PC-9 (cell line): ENCODE results near the gene DOCK4. TPM values are rescaled to one million over a fixed set of nuclear protein-coding genes. Genes with fewer than 3 reads are reported as not detected.

ENCODE experiments used
- BruUV-seq: library from RNA; stranded (reverse); fragments of 400-500 nt; replicated peaks from 2 replicates; lab custom pipeline; 2021; lab: Mats Ljungman, UMichigan
- CTCF ChIA-PET: fragments of 300-600 bp; sonication (Branson Sonifier 250); formaldehyde crosslinking; loops from one replicate; lab custom pipeline; 2022; ENCODE audit warnings: antibody characterized with exemption; lab: Charles Lee
- POLR2A ChIA-PET: fragments of 300-600 bp; sonication (Branson Sonifier 250); formaldehyde crosslinking; loops from one replicate; lab custom pipeline; 2022; ENCODE audit warnings: antibody characterized with exemption; ENCODE audit not compliant: unreplicated experiment; lab: Charles Lee
- DNase-seq, 2 experiments: peaks; one replicate each; pipeline versions ENCODE4 v3.0.0 to v3.0.0-alpha.2; 2015 to 2022; ENCODE audit warnings: mixed read lengths in 1 of 2
- H2AFZ ChIP-seq: fragments of 200-600 bp; sonication (generic); 2 replicates; pipeline ENCODE4 v1.8.1; 2017; ENCODE audit warnings: antibody characterized with exemption
- H3F3A ChIP-seq: fragments of 200-600 bp; sonication (generic); 2 replicates; pipeline ENCODE4 v1.8.1; 2017; ENCODE audit warnings: antibody characterized with exemption, mild to moderate bottlenecking, low read depth; ENCODE audit not compliant: insufficient read depth
- H3K27ac ChIP-seq: fragments of 200-600 bp; sonication (generic); 2 replicates; pipeline ENCODE4 v1.6.1; 2016; ENCODE audit warnings: mixed run types
- H3K27me3 ChIP-seq: fragments of 200-600 bp; sonication (generic); 2 replicates; pipeline ENCODE4 v1.6.1; 2016; ENCODE audit warnings: low read depth, mixed run types; ENCODE audit not compliant: insufficient read depth
- H3K36me3 ChIP-seq: fragments of 200-600 bp; sonication (generic); 2 replicates; pipeline ENCODE4 v1.6.1; 2016; ENCODE audit warnings: low read depth, mixed run types
- H3K4me1 ChIP-seq: fragments of 200-600 bp; sonication (generic); replicated peaks from 2 replicates; pipeline ENCODE4 v1.6.1; 2016; ENCODE audit warnings: mixed run types; ENCODE audit not compliant: insufficient read depth
- H3K4me2 ChIP-seq: fragments of 200-600 bp; sonication (generic); 2 replicates; pipeline ENCODE4 v1.6.1; 2017; ENCODE audit warnings: mixed run types
- H3K4me3 ChIP-seq: fragments of 200-600 bp; sonication (generic); 2 replicates; pipeline ENCODE4 v1.6.1; 2016; ENCODE audit warnings: mixed run types
- H3K79me2 ChIP-seq: fragments of 200-600 bp; sonication (generic); 2 replicates; pipeline ENCODE4 v1.6.1; 2017; ENCODE audit warnings: low read depth, mixed run types
- H3K9me2 ChIP-seq: fragments of 200-600 bp; sonication (generic); 2 replicates; pipeline ENCODE4 v1.8.1; 2017; ENCODE audit warnings: mild to moderate bottlenecking; ENCODE audit not compliant: insufficient read depth
- H3K9me3 ChIP-seq: fragments of 200-600 bp; sonication (generic); 2 replicates; pipeline ENCODE4 v1.8.1; 2016; ENCODE audit warnings: low read depth; ENCODE audit not compliant: insufficient read depth
- H4K20me1 ChIP-seq: fragments of 200-600 bp; sonication (generic); 2 replicates; pipeline ENCODE4 v1.8.1; 2017; ENCODE audit not compliant: insufficient read depth
- EZH2 ChIP-seq: fragments of 200-600 bp; sonication (generic); IDR thresholded peaks from 2 replicates; pipeline ENCODE4 v1.8.0; 2017; ENCODE audit warnings: antibody characterized with exemption, low read depth
- intact Hi-C: fragments of 100-400 bp; cut with micrococcal nuclease; formaldehyde crosslinking; loops from one replicate; pipeline ENCODE4 v1.10.0; 2022; ENCODE audit not compliant: unreplicated experiment
- total RNA-seq: library from RNA; stranded (reverse); gene quantifications from 2 replicates; pipeline ENCODE4 v1.2.3, GENCODE V29; 2021
- TF ChIP-seq, protein P1 (sequence below): fragments of 200-600 bp; sonication (generic); conservative IDR thresholded peaks from 2 replicates; pipeline ENCODE4 v1.6.1; 2017; ENCODE audit warnings: mixed run types, antibody characterized with exemption, mild to moderate bottlenecking, moderate library complexity

Gene DOCK4
- total RNA-seq, 1 experiment from 2014 or later, result 0.98 TPM

- ChIA-PET POLR2A (interaction anchor here (0.6 kb wide), 1 partner anchor 457 kb away, joined by 3 read pairs; no protein-coding TSS in a partner anchor), CTCF (no interaction called here)
- no peak for DNase-seq
- Histone ChIP-seq H3K27me3 (no peaks in the 10 kb centered on the region), H3K4me1 (0 out of 2 replicates have a peak, but pooled peaks cover 4% of the 10 kb centered on the region), H3K4me2 (no peak overlapping the region), H3K36me3 (no peaks in the 10 kb centered on the region), H2AFZ (no peak overlapping the region), H3F3A (no peaks in the 10 kb centered on the region), H3K9me3 (no peaks in the 10 kb centered on the region), H3K27ac (no peak overlapping the region), H3K79me2 (peaks cover 7% of the 10 kb centered on the region; the same call in 1 of the 2 replicates), H4K20me1 (no peaks in the 10 kb centered on the region), H3K9me2 (no peaks in the 10 kb centered on the region), H3K4me3 (no peak overlapping the region)
- intact Hi-C loops, result no loop called here
- no TSS peak for BruUV-seq
- TF ChIP-seq EZH2, result no peak
- TF ChIP-seq, protein P1, sequence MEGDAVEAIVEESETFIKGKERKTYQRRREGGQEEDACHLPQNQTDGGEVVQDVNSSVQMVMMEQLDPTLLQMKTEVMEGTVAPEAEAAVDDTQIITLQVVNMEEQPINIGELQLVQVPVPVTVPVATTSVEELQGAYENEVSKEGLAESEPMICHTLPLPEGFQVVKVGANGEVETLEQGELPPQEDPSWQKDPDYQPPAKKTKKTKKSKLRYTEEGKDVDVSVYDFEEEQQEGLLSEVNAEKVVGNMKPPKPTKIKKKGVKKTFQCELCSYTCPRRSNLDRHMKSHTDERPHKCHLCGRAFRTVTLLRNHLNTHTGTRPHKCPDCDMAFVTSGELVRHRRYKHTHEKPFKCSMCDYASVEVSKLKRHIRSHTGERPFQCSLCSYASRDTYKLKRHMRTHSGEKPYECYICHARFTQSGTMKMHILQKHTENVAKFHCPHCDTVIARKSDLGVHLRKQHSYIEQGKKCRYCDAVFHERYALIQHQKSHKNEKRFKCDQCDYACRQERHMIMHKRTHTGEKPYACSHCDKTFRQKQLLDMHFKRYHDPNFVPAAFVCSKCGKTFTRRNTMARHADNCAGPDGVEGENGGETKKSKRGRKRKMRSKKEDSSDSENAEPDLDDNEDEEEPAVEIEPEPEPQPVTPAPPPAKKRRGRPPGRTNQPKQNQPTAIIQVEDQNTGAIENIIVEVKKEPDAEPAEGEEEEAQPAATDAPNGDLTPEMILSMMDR, result no peak
These were observed 48.6 kb upstream of the DOCK4 start for GRCh38 chr7:112254709-112255387.

DNA sequence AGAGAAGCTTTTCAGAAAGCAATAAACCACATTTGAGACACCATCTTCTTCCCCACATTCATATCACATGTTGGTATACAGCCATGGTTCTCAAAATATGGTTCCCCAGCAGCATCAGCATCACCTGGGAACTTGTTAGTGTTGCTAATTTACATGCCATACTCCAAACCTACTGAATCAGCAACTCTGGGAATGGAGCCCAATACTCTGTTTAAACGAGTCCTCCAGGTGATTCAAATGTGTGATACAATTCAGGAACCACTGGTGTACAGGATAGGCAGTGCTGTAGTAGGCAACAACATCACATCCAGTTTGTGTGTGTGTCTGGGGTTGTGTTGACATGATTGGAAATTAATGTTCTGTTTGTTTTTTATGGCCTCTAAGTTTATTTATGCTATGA lies 48.0 kb upstream of the DOCK4 start:
- H3K9me2 ChIP-seq, result no peaks in the 10 kb centered on the region
- ChIA-PET CTCF (no interaction called here), POLR2A (interaction anchor here (0.6 kb wide), 1 partner anchor 143 kb away, joined by 6 read pairs; no protein-coding TSS in a partner anchor)
- H3K4me1 ChIP-seq, result 0 out of 2 replicates have a peak, but pooled peaks cover 4% of the 10 kb centered on the region
- H3K36me3 ChIP-seq, result no peaks in the 10 kb centered on the region
- DNase-seq, result no peak
- intact Hi-C loops, result no loop called here
- no peak overlapping the region for H3K4me3 ChIP-seq
- no peak overlapping the region for H3K4me2 ChIP-seq
- H3K27me3 ChIP-seq, result no peaks in the 10 kb centered on the region
- no peaks in the 10 kb centered on the region for H3K9me3 ChIP-seq
- TF ChIP-seq EZH2, result no peak
- TF ChIP-seq, protein P1, result no peak
- no peaks in the 10 kb centered on the region for H3F3A ChIP-seq
- H2AFZ ChIP-seq, result no peak overlapping the region
- H3K79me2 ChIP-seq, result peaks cover 7% of the 10 kb centered on the region; the same call in 1 of the 2 replicates
- no peaks in the 10 kb centered on the region for H4K20me1 ChIP-seq
- no peak overlapping the region for H3K27ac ChIP-seq
- BruUV-seq, result no TSS peak

DNA sequence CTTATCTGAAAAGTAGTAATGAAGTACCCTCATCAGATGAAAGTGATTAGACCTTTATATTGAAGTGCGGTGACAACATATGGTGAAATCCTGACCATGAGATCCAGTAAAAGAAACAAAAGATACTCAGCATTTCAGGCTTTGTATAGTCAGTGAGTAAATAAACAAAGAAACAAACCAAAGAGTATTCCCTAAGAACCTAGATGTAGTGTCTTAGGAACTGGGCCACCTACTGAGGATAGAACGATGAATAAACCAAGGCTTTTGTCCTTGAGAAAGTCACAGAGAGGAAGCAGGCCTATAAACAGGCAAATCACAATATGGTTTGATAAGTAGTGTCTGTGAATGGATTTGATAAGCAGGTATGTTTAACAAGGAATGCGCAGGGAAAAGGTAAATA lies 46.5 kb upstream of the DOCK4 start:
- Histone ChIP-seq H3K4me1 (0 out of 2 replicates have a peak, but pooled peaks cover 4% of the 10 kb centered on the region), H3K9me3 (no peaks in the 10 kb centered on the region), H3F3A (no peaks in the 10 kb centered on the region), H3K27ac (no peak overlapping the region), H3K79me2 (peaks cover 7% of the 10 kb centered on the region; the same call in 1 of the 2 replicates), H4K20me1 (no peaks in the 10 kb centered on the region), H3K9me2 (no peaks in the 10 kb centered on the region), H3K4me3 (no peak overlapping the region), H3K27me3 (no peaks in the 10 kb centered on the region), H3K4me2 (no peak overlapping the region), H3K36me3 (no peaks in the 10 kb centered on the region), H2AFZ (no peak overlapping the region)
- BruUV-seq, result no TSS peak
- intact Hi-C loops, result no loop called here
- DNase-seq, result no peak
- POLR2A ChIA-PET, result interaction anchor here (0.6 kb wide), 1 partner anchor 1211 kb away, joined by 4 read pairs; no protein-coding TSS in a partner anchor
- TF ChIP-seq EZH2, result no peak
- TF ChIP-seq, protein P1, result no peak
- CTCF ChIA-PET, result no interaction called here
